ENCODE measurements around the gene BHLHA15. TPM values are rescaled to one million over a fixed set of nuclear protein-coding genes. Genes with fewer than 3 reads are reported as not detected.

Gene BHLHA15
- total RNA-seq, 1 experiment from 2014 or later, result 21.8 TPM

DNA sequence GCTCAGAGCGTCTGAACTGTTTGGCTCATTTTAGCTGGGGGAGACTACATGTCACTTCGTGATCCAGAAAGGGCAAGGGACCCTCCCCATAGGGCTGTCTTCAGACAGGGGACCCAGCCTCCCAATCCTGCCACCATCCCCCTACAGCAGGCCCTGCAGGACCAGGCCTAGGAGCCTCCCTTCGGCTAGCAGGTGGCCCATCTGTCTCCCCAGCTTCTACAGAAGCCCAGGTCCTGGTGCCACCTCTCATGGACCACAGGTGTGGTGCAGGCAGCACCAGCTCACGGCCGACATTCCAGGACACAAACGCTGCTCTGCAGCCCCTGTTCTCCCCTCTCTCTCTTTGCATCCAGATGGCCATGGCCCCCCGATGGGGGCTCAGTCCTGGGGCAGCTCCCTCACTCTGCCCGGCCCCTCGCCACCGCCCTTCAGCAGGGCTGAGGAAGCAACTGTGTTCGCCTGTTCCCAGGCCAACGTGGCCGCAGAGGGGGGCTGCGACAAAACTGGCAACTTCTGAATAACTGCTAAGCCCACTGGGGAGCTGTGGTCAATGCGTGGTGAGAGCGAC lies 30.5 kb downstream of the BHLHA15 start:
- no peak for DNase-seq (ENCODE audit: low spot score)

DNA sequence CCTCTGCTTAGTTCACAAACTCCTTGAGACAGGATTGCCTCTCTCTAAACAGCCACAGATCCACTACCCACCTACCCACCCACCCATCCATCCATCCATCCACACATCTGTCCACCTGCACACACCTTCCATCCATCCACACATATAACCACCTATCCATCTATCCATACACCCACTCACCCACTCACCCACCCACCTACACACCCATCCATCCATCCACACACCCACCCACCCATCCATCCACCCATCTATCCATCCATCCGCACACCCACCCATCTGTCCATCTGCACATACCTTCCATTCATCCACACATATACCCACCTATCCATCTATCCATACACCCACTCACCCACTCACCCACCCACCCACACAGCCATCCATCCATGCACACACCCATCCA lies 31.1 kb downstream of the BHLHA15 start:
- no peak for DNase-seq (ENCODE audit: low spot score)

DNA sequence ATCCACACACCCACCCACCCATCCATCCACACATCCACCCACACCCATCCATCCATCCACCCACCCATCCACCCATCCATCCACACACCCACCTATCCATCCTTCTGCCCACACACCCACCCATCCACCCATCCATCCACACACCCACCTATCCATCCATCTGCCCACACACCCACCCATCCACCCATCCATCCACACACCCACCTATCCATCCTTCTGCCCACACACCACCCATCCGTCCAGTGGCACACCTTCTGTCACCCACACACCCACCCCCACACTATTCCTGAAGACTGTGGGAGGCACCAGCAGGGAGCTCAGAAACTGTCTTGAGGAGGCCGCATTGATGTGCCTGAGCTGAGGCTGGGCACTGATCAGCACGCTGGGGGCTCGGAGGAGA lies 31.7 kb downstream of the BHLHA15 start:
- no peak for DNase-seq (ENCODE audit: low spot score)

DNA sequence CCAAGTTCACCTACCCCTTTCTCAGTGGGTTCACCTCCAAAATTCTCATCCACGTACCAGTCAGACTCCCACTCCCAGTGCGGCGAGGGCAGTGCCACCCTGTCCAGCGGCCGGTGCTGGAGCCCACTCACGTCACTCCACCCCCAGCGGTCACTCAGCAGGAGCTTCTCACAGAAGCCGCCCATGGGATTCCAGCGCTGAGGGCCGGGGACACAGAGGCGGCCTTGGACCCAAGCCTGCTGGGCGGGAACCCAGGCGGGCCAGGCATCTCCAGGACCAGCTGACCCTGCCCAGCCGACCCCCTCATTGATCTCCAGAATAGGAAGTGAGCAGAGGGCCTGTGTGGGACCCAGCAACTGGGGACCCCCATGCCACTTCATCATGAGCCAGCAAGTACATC lies 33.6 kb downstream of the BHLHA15 start:
- no peak for DNase-seq (ENCODE audit: low spot score)

DNA sequence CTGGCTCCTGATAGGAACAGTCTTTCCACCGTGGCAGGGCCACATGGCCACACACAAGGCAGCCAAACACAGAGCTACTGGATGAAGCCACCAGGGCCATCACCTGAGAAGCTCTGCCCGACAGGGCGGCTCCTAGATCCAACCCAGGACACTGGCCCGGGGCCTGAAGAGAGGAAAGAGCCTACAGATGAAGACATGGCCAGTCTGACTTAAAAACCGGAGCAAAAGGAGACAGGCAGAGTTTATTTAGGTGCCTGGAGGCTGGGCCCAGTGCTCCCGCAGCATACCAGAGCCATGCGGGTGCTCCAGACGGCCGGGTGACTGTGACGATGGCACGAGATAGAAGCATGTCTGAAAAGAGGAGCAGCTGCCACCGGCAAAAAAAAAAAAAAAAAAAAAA lies 36.9 kb downstream of the BHLHA15 start:
- no peak for DNase-seq (ENCODE audit: low spot score)

DNA sequence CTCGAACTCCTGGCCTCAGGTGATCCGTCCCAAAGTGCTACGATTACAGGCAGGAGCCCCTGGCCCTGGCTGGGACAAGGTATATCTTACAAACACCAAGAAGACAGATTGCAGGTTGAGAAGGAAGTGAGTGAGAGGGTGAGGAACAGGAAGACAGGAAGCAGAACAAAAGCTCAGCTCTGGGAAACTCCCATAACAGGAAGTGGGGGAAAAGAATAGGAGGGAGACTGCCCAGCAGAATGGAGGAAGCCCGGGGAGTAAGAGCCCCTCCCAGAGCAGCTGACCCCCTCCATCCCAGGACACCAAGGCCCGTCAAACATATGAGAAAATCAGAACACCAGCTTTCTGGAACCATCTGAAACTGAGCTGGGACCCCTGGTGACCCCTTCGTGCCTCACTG lies 37.9 kb downstream of the BHLHA15 start:
- peak; percentile 22 for DNase-seq (ENCODE audit: low spot score)

DNA sequence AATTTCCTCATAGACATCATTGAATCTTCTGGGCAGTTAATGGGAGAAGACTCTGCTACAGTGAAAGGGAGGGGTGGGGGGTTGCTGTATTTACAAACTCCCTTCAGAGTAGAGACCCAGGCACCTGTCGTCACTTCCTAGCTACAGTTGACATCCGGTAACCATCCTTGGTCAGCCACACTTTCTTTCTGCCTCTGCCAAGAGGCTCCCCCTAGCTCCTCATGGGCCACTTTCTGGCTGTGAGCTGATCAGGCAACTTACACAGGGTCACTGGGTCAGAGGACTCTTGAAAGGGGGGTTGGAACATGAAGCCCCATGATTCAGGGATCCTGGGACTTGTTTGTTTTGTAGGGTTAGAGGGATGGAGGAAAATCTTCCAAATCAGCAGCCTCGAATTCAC lies 39.5 kb downstream of the BHLHA15 start:
- DNase-seq (ENCODE audit: low spot score), result peak; percentile 64

DNA sequence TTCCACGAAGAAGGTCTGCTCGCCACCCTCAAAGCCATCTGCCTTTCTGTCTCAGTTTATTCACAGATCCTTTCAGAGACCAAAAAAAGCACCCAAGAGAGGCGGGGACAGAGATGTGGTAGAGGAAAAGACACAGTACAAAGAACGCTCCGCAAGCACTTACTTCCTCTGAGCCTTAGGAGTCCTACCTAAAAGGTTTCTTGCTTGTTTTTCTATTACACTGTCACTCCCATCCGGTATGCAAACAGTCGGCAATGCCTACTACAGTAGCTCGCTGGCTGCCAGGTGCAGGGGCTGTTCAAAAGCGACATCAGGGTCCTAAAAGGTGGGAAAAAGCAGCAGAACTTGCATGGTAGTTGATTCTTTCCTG lies 40.0 kb downstream of the BHLHA15 start:
- no peak for DNase-seq (ENCODE audit: low spot score)

DNA sequence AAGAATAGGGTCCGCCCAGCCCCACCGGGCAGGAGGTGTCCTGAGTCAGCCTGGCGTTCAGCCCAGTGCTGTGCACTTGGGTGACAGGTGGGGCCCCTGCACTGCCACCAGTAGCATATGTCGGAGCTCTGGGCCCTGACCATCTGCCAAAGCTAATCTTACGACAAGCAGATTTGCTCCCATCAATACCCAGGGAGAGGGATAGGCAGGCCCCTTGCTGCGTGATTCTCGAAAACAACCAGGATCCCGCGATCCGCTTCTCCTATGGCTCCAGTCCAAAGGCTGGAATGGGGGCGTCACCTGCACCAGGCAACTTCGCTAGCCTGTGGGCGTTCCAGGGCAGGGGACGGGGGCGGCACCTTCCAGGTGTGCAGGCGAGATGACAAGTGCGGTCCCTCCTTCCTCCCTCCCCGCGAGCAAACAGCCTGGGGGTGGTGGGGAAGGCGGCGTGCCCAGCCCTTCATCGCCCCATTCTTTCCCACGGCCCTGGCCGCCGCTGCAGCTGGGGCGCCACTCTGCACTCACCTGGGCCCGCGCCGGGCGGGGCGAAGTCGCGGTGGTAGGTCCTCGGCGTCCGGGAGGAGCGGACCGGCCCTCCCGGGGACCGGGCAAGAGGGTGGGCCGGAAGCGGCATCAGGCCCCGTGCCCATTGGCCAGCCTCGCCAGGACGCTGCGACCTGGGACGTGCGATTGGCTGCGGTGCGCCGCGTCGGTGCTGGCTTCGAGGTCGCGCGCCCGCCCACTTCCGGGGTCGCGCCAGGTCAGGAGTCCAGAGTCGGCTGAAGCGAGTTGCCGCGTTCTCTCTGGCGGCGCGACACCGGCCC lies 40.6 kb downstream of the BHLHA15 start, which contains the start of gene TECPR1:
Gene TECPR1, minus strand, starts transcription at position 632 of the 824 bp plus-strand sequence. CDS start 6,086 bp downstream, outside the sequence.
- DNase-seq (ENCODE audit: low spot score), result peak; percentile 98

DNA sequence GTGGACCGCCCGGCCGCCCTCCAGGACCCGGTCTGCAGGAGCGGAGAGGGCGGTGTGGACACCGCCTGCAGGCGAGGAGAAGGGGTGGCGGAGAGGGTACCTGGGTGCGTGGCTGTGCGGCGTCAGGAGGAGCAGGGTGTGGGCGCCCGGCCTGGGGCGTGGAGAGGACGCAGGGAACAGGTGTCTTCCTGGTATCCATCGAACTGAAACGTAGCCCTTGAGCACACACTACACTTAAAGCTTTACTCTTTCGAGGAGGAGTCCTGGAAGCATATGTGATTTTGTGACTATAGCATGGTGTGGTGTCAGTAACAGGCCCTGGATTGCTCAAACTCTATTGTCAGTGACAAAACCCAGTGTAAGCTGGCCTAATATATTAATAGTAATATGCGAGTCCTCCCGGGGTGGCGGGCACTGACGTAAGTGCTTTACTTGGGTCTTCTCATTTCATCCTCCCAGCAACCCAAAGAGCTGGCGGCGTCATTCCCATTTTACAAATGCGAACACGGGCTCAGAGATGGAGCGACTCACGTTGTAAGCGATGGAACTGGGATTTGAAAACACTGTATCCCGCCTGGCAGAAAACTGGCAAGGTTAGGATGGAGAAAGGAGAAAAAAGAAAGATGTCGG lies 41.3 kb downstream of the BHLHA15 start:
- DNase-seq (ENCODE audit: low spot score), result peak; percentile 68

DNA sequence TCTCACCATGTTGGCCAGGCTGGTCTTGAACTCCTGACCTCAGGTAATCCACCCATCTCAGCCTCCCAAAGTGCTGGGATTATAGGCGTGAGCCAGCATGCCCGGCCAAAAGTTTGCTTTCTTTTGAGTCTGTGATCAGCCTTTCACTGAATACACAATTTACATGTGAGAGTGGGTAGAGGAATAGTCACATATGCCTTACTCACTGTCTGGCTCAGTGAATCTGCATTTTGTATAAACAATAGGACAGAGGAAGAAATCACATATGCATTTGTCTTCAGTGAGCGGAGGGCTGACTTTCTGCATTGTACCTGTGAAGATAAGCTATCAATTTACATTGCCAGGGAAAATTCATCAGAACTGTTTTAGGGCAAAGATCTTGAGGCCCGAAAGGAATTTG lies 43.3 kb downstream of the BHLHA15 start:
- DNase-seq (ENCODE audit: low spot score), result no peak

DNA sequence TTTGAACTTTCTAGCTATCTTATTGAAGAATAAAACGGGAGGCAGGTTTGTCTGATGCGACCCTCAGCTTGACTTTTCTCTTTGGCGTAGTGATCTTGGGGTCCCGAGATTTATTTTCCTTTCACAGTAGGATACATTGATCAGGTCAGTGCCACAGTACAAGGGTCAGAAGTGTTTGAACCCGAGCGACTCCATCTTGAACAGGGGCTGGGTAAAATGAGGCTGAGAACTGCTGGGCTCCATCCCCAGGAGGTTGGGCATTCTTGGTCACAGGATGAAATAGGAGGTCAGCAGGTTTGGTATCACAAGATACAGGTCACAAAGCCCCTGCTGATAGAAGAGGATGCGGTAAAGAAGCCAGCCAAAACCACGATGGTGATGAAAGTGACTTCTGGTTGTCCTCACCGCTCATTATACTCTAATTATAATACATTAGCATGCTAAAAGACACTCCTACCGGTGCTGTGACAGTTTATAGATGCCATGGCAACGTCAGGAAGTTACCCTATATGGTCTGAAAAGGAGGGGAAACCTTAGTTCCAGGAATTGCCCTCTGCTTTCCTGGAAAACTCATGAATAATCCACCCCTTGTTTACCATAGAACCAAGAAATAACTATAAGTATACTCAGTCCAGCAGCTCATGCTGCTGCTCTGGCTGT lies 43.8 kb downstream of the BHLHA15 start:
- DNase-seq (ENCODE audit: low spot score), result no peak

DNA sequence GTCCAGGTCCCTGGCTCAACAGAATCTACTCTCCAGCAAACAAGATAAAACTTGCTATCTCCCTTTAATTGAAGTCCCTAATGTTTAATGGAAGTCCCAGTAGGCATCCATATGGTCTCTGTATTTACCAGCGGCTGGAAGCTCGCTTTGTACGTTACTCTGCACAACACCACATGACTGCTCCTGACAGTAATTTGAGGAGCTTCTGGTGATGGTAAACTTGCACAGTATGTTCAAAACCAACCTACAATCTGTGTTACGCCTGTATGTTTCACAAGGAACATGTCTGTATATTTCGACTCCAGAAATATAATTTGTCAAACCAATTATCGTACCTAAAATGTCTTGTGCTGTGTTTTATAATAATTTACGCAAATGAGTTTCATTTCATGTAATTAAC lies 45.2 kb downstream of the BHLHA15 start:
- DNase-seq (ENCODE audit: low spot score), result no peak

DNA sequence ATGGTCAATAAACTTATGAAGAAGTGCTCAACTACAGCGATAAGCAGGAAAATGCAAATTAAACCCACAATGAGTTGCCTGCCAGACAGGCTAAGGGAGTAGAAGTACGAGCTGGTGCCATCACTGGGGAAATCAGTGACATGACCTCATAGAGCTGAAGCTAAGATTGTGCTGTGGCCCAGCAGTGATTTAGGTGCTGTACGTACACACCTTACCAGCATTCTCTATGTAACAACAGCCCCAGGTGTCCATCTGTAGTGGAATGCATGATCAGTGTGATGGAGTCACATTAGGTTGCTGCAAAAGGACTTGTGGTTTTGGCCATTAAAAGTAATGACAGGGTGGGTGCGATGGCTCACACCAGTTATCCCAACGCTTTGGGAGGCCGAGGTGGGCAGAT lies 46.5 kb downstream of the BHLHA15 start:
- DNase-seq (ENCODE audit: low spot score), result no peak

Other genes starting within 250 kb of the BHLHA15 start
- gene OCM2, start 221.2 kb upstream of the BHLHA15 start, total RNA-seq (2014; rRNA removed; shearing (Covaris generic)), result not detected in 2 replicates
- gene LMTK2, start 104.6 kb upstream of the BHLHA15 start, total RNA-seq (2014; rRNA removed; shearing (Covaris generic)), result 23.1 and 26.8 TPM in 2 replicates
- 36.2 and 47.6 TPM in 2 replicates for gene TECPR1, start 40.8 kb downstream of the BHLHA15 start, total RNA-seq (2014; rRNA removed; shearing (Covaris generic))
- gene BRI3, start 70.2 kb downstream of the BHLHA15 start, total RNA-seq (2014; rRNA removed; shearing (Covaris generic)), result 206 and 239 TPM in 2 replicates
- gene BAIAP2L1, start 189.7 kb downstream of the BHLHA15 start, total RNA-seq (2014; rRNA removed; shearing (Covaris generic)), result 46.2 and 48.0 TPM in 2 replicates